Right lobe of liver (tissue), 4 donors: ENCODE measurements around the gene GFRA1.

Source experiments
- POLR2A ChIP-seq: fragments of 450-650 bp; IDR thresholded peaks from one replicate; pipeline ENCODE4 v1.6.1; 2017; ENCODE audit warnings: antibody characterized with exemption, mild to moderate bottlenecking
- TF ChIP-seq, protein P1 (sequence below), 4 donors: fragments of 200-600 bp in 3 of 4; fragments of 450-650 bp in 1 of 4; IDR thresholded peaks; one replicate each; pipeline versions ENCODE4 v1.5.1 to v1.8.0; 2016 to 2022; ENCODE audit warnings: antibody characterized with exemption in 4 of 4, mild to moderate bottlenecking in 2 of 4
- donor health status: DM: no; HTN: no; CAD: no.
- donor health status: DM: no; HTN: no; CAD: no.
- donor health status: DM: no; HTN: yes; CAD: no.

DNA sequence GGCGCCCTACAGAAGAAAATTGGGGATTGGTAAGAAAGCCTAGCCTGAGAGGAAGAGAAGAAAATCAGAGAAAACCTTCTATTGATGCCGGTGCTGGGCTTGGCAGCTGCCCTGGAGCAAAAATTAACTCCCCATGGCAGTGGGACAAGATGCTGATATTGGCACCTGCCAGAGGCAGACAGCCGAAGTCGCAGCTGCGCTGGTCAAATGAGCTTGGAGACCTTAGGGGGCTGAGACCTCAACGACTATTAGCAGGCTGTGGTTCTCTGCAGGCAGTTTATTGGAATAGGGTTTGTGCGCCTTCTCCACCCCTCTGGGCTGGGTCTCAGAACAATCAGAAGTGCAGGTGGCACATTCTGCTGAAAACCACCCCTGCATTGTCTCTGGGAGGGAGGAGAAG, 213.7 kb downstream of the GFRA1 start:
- TF ChIP-seq POLR2A, result no peak
- TF ChIP-seq, protein P1, sequence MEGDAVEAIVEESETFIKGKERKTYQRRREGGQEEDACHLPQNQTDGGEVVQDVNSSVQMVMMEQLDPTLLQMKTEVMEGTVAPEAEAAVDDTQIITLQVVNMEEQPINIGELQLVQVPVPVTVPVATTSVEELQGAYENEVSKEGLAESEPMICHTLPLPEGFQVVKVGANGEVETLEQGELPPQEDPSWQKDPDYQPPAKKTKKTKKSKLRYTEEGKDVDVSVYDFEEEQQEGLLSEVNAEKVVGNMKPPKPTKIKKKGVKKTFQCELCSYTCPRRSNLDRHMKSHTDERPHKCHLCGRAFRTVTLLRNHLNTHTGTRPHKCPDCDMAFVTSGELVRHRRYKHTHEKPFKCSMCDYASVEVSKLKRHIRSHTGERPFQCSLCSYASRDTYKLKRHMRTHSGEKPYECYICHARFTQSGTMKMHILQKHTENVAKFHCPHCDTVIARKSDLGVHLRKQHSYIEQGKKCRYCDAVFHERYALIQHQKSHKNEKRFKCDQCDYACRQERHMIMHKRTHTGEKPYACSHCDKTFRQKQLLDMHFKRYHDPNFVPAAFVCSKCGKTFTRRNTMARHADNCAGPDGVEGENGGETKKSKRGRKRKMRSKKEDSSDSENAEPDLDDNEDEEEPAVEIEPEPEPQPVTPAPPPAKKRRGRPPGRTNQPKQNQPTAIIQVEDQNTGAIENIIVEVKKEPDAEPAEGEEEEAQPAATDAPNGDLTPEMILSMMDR (IDR thresholded peaks at IDR 0.05), result no peak
